Activated CD4-positive, alpha-beta T cell treated with anti-CD3 and anti-CD28 coated beads for 36 hours (primary cell): ENCODE measurements around the gene RARS2. TPM values are rescaled to one million over a fixed set of nuclear protein-coding genes. Genes with fewer than 3 reads are reported as not detected.
A peak's percentile ranks its signal among the peaks of the same experiment; 100 is the strongest.

ENCODE experiments used
- ATAC-seq: fragments of 200-7000 bp; cut with Tn5 transposase; one replicate; pipeline ENCODE4 v1.10.0; 2021; ENCODE audit warnings: mild to moderate bottlenecking, moderate library complexity
- CTCF ChIA-PET: fragments of 350-600 bp; sonication (Branson Sonifier 250); formaldehyde crosslinking; loops from one replicate; lab custom pipeline; 2021; ENCODE audit warnings: antibody characterized with exemption; lab: Charles Lee
- POLR2A ChIA-PET: fragments of 350-600 bp; sonication (Branson Sonifier 250); formaldehyde crosslinking; loops from one replicate; lab custom pipeline; 2021; ENCODE audit warnings: antibody characterized with exemption, inconsistent platforms; lab: Charles Lee
- DNase-seq: peaks from one replicate; pipeline ENCODE4 v3.0.0-alpha.2; 2020
- H3K27ac Mint-ChIP-seq: one replicate; pipeline ENCODE4 v1.8.0; 2021; ENCODE audit warnings: mixed read lengths
- H3K27me3 Mint-ChIP-seq: one replicate; pipeline ENCODE4 v1.8.0; 2021; ENCODE audit warnings: mixed read lengths
- H3K36me3 Mint-ChIP-seq: one replicate; pipeline ENCODE4 v1.8.0; 2021; ENCODE audit warnings: low read depth, mixed read lengths
- H3K4me1 Mint-ChIP-seq: one replicate; pipeline ENCODE4 v1.8.0; 2021; ENCODE audit warnings: mixed read lengths
- H3K4me3 Mint-ChIP-seq: one replicate; pipeline ENCODE4 v1.8.0; 2021; ENCODE audit warnings: mild to moderate bottlenecking, moderate library complexity, mixed read lengths
- H3K9me3 Mint-ChIP-seq: one replicate; pipeline ENCODE4 v1.8.0; 2021; ENCODE audit warnings: low read depth, mixed read lengths
- intact Hi-C, 2 experiments: fragments of 100-400 bp; cut with DNase I in 1 of 2; cut with micrococcal nuclease in 1 of 2; formaldehyde crosslinking; loops; one replicate each; pipeline versions ENCODE4 v1.14.2 to v1.15.1; 2022 to 2024; cut with DNase I, micrococcal nuclease
- total RNA-seq, 2 experiments: library from RNA; stranded (reverse); gene quantifications; one replicate each; pipeline ENCODE4 v1.2.3, GENCODE V29; 2021

RARS2 gene
- total RNA-seq, 2 experiments from 2014 or later, result 20.8 to 24.7 TPM

DNA sequence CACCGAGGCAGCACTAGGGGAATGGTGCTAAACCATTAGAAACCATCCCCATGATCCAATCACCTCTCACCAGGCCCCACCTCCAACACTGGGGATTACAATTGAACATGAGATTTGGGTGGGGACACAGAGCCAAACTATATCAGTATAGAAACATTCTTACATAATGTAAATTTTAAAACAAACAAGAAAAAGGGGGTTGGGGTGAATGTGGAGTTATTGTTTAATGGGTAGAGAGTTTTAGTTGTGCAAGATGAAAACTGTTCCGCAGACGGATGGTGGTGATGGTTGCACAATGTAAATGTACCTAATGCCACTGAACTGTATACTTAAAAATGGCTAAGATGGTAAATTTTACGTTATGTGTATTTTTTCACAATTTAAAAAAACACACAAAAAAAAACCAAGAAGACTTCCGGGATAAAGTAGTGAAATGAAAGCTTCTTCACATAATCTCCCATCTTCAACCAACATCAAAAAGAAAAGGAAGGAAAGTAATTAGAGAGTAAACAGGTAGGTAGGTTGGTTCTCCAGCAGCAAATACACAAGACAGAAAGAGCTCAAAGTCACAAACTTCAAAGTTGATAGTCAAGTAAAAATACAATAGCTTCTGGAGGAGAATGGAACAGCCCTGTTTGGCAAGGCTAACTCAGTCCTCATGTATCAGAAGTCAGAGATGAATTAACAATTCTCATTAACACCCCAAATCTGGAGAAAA is 16.3 kb downstream of the RARS2 start:
- intact Hi-C loops, result no loop called here
- ChIA-PET POLR2A (interaction anchor here (0.7 kb wide), 1 partner anchor 478 kb away, joined by 10 read pairs; the partner anchor contains the start of gene CGA), CTCF (interaction anchor here (0.7 kb wide), 1 partner anchor 104 kb away, joined by 3 read pairs; no protein-coding TSS in a partner anchor)
- Mint-ChIP-seq H3K4me1 (peaks cover 47% of the 10 kb centered on the region), H3K27me3 (no peaks in the 10 kb centered on the region), H3K36me3 (peaks cover 30% of the 10 kb centered on the region), H3K4me3 (peak overlapping the region; percentile 15), H3K27ac (peak overlapping the region; percentile 87), H3K9me3 (peaks cover 4% of the 10 kb centered on the region)
- DNase-seq (no peak), ATAC-seq (no peak)

DNA sequence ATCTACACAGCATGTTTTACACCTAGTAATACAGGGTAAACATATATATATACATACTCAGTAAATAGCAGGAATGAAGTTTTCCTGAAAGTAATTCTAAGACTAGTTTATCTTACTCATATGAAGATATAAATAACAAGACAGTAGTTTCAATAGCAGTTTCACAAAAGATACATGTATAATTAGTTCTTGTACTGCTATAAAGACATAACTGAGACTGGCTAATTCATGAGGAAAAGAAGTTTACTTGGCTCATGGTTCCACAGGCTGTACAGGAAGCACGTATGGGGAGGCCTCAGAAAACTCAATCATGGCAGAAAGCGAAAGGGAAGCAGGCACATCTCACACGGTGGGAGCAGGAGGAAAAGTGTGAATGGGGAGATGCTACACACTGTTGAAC is 16.9 kb downstream of the RARS2 start:
- H3K27me3 Mint-ChIP-seq, result no peaks in the 10 kb centered on the region
- CTCF ChIA-PET, result interaction anchor here (0.8 kb wide), 1 partner anchor 76 kb away, joined by 3 read pairs; no protein-coding TSS in a partner anchor
- POLR2A ChIA-PET, result no interaction called here
- no peak for ATAC-seq
- intact Hi-C loops, result no loop called here
- peak overlapping the region; percentile 15 for H3K4me3 Mint-ChIP-seq
- DNase-seq, result no peak
- H3K9me3 Mint-ChIP-seq, result peaks cover 4% of the 10 kb centered on the region
- peaks cover 47% of the 10 kb centered on the region for H3K4me1 Mint-ChIP-seq
- H3K36me3 Mint-ChIP-seq, result peaks cover 30% of the 10 kb centered on the region
- peak overlapping the region; percentile 87 for H3K27ac Mint-ChIP-seq

GRCh38 chr6:87572021-87572420 is 17.8 kb downstream of the RARS2 start:
- no peak for ATAC-seq
- peaks cover 4% of the 10 kb centered on the region for H3K9me3 Mint-ChIP-seq
- H3K27ac Mint-ChIP-seq, result no peak overlapping the region
- no peak overlapping the region for H3K4me3 Mint-ChIP-seq
- no peaks in the 10 kb centered on the region for H3K27me3 Mint-ChIP-seq
- intact Hi-C loops, result no loop called here
- POLR2A ChIA-PET, result no interaction called here
- no peak for DNase-seq
- H3K36me3 Mint-ChIP-seq, result peaks cover 27% of the 10 kb centered on the region
- CTCF ChIA-PET, result interaction anchor here (0.6 to 1.1 kb wide), 3 partner anchors 8 to 1303 kb away, joined by 3 read pairs; no protein-coding TSS in a partner anchor
- peaks cover 47% of the 10 kb centered on the region for H3K4me1 Mint-ChIP-seq

DNA sequence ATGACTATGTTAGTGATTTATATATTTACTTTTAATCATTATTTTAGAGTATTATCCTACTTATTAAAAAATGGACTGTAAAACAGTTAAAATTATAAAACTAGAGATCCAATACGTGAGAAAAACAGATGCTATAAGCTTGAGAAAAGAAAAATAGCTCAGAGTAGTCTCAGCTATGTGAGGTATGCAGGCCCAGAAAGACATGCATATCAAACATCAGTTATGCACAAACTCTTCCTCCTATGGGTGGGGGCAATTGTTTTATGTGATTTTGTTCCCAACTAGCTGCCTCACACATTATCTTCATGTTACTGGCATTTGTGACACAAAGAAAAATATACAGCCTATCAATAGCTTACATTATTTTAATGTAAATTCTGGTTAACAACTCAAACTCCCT is 28.8 kb downstream of the RARS2 start:
- Mint-ChIP-seq H3K4me1 (no peaks in the 10 kb centered on the region), H3K36me3 (peaks cover 36% of the 10 kb centered on the region), H3K27ac (no peak overlapping the region), H3K9me3 (no peaks in the 10 kb centered on the region), H3K27me3 (no peaks in the 10 kb centered on the region), H3K4me3 (no peak overlapping the region)
- DNase-seq (no peak), ATAC-seq (no peak)
- intact Hi-C loops, result no loop called here
- ChIA-PET CTCF (interaction anchor here (0.7 kb wide), 1 partner anchor 482 kb away, joined by 5 read pairs; no protein-coding TSS in a partner anchor), POLR2A (no interaction called here)

DNA sequence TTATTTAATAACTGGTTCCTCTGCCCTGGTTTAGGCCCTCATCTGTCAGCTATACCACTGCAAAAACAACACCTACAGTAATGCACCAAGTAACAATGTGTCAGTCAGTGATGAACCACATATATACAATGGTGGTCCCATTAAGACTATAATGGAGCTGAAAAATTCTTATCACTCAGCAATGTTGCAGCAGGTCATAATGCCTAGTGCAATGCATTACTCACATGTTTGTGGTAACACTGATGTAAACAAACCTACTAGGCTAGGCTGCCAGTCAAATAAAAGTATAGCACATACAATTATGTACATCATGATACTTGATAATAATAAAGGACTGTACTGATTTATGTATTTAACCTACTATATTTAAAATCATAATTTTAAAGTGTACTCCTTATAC is 31.3 kb downstream of the RARS2 start:
- H3K4me1 Mint-ChIP-seq, result no peaks in the 10 kb centered on the region
- no peak overlapping the region for H3K4me3 Mint-ChIP-seq
- no peak for DNase-seq
- CTCF ChIA-PET, result interaction anchor here (0.9 kb wide), 1 partner anchor 140 kb away, joined by 3 read pairs; no protein-coding TSS in a partner anchor
- ATAC-seq, result no peak
- H3K9me3 Mint-ChIP-seq, result no peaks in the 10 kb centered on the region
- H3K27me3 Mint-ChIP-seq, result no peaks in the 10 kb centered on the region
- H3K36me3 Mint-ChIP-seq, result peaks cover 26% of the 10 kb centered on the region
- POLR2A ChIA-PET, result no interaction called here
- intact Hi-C loops, result no loop called here
- H3K27ac Mint-ChIP-seq, result no peak overlapping the region

GRCh38 chr6:87555506-87555905 is 34.3 kb downstream of the RARS2 start:
- H3K4me1 Mint-ChIP-seq, result no peaks in the 10 kb centered on the region
- no peak overlapping the region for H3K4me3 Mint-ChIP-seq
- ATAC-seq (peak; percentile 74), DNase-seq (no peak)
- no peaks in the 10 kb centered on the region for H3K27me3 Mint-ChIP-seq
- ChIA-PET POLR2A (no interaction called here), CTCF (no interaction called here)
- H3K27ac Mint-ChIP-seq, result no peak overlapping the region
- no peaks in the 10 kb centered on the region for H3K9me3 Mint-ChIP-seq
- H3K36me3 Mint-ChIP-seq, result peaks cover 21% of the 10 kb centered on the region
- intact Hi-C loops, result no loop called here

DNA sequence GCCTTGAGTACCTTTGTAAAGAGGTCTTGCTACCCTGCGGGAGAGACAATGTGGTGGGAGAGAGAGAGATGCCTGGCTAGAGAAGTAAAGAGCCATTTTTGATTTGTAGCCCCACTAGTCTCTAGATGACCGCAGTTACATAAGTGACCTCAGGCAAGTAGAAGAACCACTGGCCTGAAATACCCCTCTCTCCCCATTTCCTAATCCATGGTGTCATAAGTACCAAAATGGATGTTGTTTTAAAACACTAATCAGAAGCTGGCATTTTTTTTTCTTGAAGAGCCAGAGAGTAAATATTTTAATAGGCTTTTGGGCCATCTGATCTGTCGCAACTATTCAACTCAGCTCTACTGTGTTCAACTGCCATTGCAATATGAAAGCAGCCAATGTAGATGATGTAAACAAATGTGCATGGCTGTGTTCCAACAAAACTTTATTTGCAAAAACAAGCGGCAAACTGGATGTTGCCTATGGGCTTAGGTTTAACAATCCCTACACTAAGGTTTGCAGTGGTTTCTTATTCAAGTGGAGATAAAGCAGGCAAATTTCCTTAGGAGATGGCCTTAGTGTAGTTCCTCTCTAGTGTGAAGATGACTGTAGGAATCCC is 36.5 kb downstream of the RARS2 start:
- H3K4me1 Mint-ChIP-seq, result no peaks in the 10 kb centered on the region
- intact Hi-C loops, result no loop called here
- DNase-seq (no peak), ATAC-seq (no peak)
- H3K4me3 Mint-ChIP-seq, result no peak overlapping the region
- H3K36me3 Mint-ChIP-seq, result peaks cover 22% of the 10 kb centered on the region
- no peaks in the 10 kb centered on the region for H3K27me3 Mint-ChIP-seq
- ChIA-PET POLR2A (no interaction called here), CTCF (interaction anchor here (0.6 kb wide), 2 partner anchors 8 to 162 kb away, joined by 3 read pairs; no protein-coding TSS in a partner anchor)
- no peaks in the 10 kb centered on the region for H3K9me3 Mint-ChIP-seq
- no peak overlapping the region for H3K27ac Mint-ChIP-seq

- CTCF ChIA-PET, result no interaction called here
- no peak overlapping the region for H3K4me3 Mint-ChIP-seq
- ATAC-seq (no peak), DNase-seq (no peak)
- intact Hi-C loops, result no loop called here
- no peaks in the 10 kb centered on the region for H3K4me1 Mint-ChIP-seq
- H3K27ac Mint-ChIP-seq, result no peak overlapping the region
- H3K36me3 Mint-ChIP-seq, result peaks cover 23% of the 10 kb centered on the region
- H3K9me3 Mint-ChIP-seq, result no peaks in the 10 kb centered on the region
- POLR2A ChIA-PET, result no interaction called here
- H3K27me3 Mint-ChIP-seq, result no peaks in the 10 kb centered on the region
Observed at GRCh38 chr6:87551799-87552198, 38.0 kb downstream of the RARS2 start.

DNA sequence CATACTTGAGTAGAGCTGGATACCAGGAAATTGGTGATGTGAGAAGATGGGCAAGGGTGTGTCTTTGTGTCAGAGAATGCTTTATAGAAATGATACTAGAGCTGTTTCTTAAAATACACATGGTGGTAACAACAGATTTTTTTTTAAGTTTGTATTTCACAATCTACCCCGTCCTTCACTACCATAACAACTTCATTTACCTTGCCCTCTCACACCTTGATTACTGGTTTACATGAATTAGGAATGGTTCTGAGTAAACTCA is 45.4 kb downstream of the RARS2 start:
- no peaks in the 10 kb centered on the region for H3K4me1 Mint-ChIP-seq

DNA sequence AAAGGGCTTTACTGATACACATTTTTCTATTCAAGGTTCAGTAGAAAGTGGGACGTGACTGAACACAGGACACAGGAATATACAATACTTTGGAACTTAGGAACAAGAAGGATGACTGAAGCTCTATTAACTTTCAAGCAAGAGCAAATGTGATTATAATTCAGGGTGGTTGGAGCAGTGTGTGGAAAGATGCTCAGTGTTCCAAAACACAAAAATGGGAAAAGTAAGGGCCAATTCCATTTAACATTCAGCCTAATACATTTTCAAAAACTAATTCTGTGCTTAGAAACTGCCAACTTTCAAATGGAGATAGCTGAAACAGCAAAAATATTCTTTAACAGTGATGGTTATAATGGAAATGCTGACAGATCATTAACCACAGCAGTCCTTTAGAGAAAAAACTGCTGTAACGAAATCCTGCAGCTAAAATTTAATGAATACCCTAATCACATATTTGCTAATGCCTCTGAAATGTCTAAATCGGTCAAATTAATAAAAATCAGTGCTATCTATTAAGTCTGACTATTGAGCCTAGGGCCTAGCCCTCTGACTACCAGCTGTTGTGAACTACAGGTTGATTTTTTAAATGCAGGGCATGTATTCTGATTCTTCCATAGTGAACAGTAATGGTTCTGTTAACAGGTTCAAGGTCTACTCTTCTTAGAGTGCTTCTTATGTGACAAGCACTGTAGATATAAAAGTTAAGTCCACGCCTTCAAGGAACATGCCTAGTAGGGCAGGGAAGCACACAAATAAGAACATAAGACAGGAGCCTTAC is 45.9 kb downstream of the RARS2 start:
- CTCF ChIA-PET, result no interaction called here
- H3K9me3 Mint-ChIP-seq, result peaks cover 7% of the 10 kb centered on the region
- H3K36me3 Mint-ChIP-seq, result peaks cover 46% of the 10 kb centered on the region
- no peak overlapping the region for H3K27ac Mint-ChIP-seq
- ATAC-seq (no peak), DNase-seq (no peak)
- no peaks in the 10 kb centered on the region for H3K4me1 Mint-ChIP-seq
- H3K27me3 Mint-ChIP-seq, result no peaks in the 10 kb centered on the region
- POLR2A ChIA-PET, result no interaction called here
- H3K4me3 Mint-ChIP-seq, result no peak overlapping the region
- intact Hi-C loops, result no loop called here

More for the DNA sequence above, 45.4 kb downstream of the RARS2 start:
- Mint-ChIP-seq H3K27me3 (no peaks in the 10 kb centered on the region), H3K36me3 (peaks cover 42% of the 10 kb centered on the region), H3K9me3 (peaks cover 5% of the 10 kb centered on the region), H3K27ac (no peak overlapping the region), H3K4me3 (no peak overlapping the region)
- ATAC-seq (no peak), DNase-seq (no peak)
- POLR2A ChIA-PET, result no interaction called here
- CTCF ChIA-PET, result no interaction called here
- intact Hi-C loops, result no loop called here

- intact Hi-C loops, result no loop called here
- H3K27me3 Mint-ChIP-seq, result no peaks in the 10 kb centered on the region
Observed at GRCh38 chr6:87541744-87542143, 48.0 kb downstream of the RARS2 start.

More at GRCh38 chr6:87541744-87542143, 48.0 kb downstream of the RARS2 start:
- no peak for DNase-seq
- Mint-ChIP-seq H3K27ac (no peak overlapping the region), H3K4me1 (peaks cover 3% of the 10 kb centered on the region), H3K36me3 (peaks cover 45% of the 10 kb centered on the region), H3K4me3 (no peak overlapping the region), H3K9me3 (peaks cover 7% of the 10 kb centered on the region)
- no peak for ATAC-seq
- ChIA-PET POLR2A (no interaction called here), CTCF (interaction anchor here (1.0 kb wide), 1 partner anchor 149 kb away, joined by 4 read pairs; no protein-coding TSS in a partner anchor)
